ENCODE data around the gene CACNA2D4. TPM values are rescaled to one million over a fixed set of nuclear protein-coding genes. Genes with fewer than 3 reads are reported as not detected.

Gene CACNA2D4
- polyA plus RNA-seq, 2 donors: 0.84 to 0.89 TPM

GRCh38 chr12:1873531-1874510, 44.6 kb downstream of the CACNA2D4 start:
- no peak overlapping the region for H3K4me3 ChIP-seq (ENCODE audit: low read depth in 1 of 2, low read length in 2 of 2)
- 62 to 68% methylated on average over 5 of the region's 5 CpGs for WGBS, 2 donors
- no peaks in the 10 kb centered on the region for H3K27me3 ChIP-seq (ENCODE audit: control insufficient read depth in 1 of 2, insufficient read depth in 2 of 2, low read length in 2 of 2)
- H3K27ac ChIP-seq (ENCODE audit: low read depth in 2 of 2, low read length in 1 of 2): no peak overlapping the region
- H3K9me3 ChIP-seq (ENCODE audit: control insufficient read depth in 2 of 2, insufficient read depth in 1 of 2, low read depth in 1 of 2, low read length in 1 of 2): peaks cover 0 to 12% of the 10 kb centered on the region in 2 donors
- no peaks in the 10 kb centered on the region for H3K4me1 ChIP-seq (ENCODE audit: control insufficient read depth in 2 of 2, insufficient read depth in 2 of 2, low read length in 1 of 2)
- H3K36me3 ChIP-seq (ENCODE audit: control insufficient read depth in 2 of 2, insufficient read depth in 2 of 2, low read length in 1 of 2): no peaks in the 10 kb centered on the region

GRCh38 chr12:1872448-1872847, 46.0 kb downstream of the CACNA2D4 start:
- Histone ChIP-seq H3K36me3 (ENCODE audit: control insufficient read depth in 2 of 2, insufficient read depth in 2 of 2, low read length in 1 of 2) (no peaks in the 10 kb centered on the region), H3K27ac (ENCODE audit: low read depth in 2 of 2, low read length in 1 of 2) (no peak overlapping the region), H3K9me3 (ENCODE audit: control insufficient read depth in 2 of 2, insufficient read depth in 1 of 2, low read depth in 1 of 2, low read length in 1 of 2) (peaks cover 0 to 12% of the 10 kb centered on the region in 2 donors), H3K27me3 (ENCODE audit: control insufficient read depth in 1 of 2, insufficient read depth in 2 of 2, low read length in 2 of 2) (no peaks in the 10 kb centered on the region), H3K4me3 (ENCODE audit: low read depth in 1 of 2, low read length in 2 of 2) (no peak overlapping the region), H3K4me1 (ENCODE audit: control insufficient read depth in 2 of 2, insufficient read depth in 2 of 2, low read length in 1 of 2) (no peaks in the 10 kb centered on the region)
- WGBS, 2 donors: 87 to 88% methylated on average over 7 of the region's 7 CpGs

GRCh38 chr12:1872001-1872400, 46.5 kb downstream of the CACNA2D4 start:
- H3K4me1 ChIP-seq (ENCODE audit: control insufficient read depth in 2 of 2, insufficient read depth in 2 of 2, low read length in 1 of 2): no peaks in the 10 kb centered on the region
- H3K36me3 ChIP-seq (ENCODE audit: control insufficient read depth in 2 of 2, insufficient read depth in 2 of 2, low read length in 1 of 2): no peaks in the 10 kb centered on the region
- no peak overlapping the region for H3K27ac ChIP-seq (ENCODE audit: low read depth in 2 of 2, low read length in 1 of 2)
- no peak overlapping the region for H3K4me3 ChIP-seq (ENCODE audit: low read depth in 1 of 2, low read length in 2 of 2)
- no peaks in the 10 kb centered on the region for H3K27me3 ChIP-seq (ENCODE audit: control insufficient read depth in 1 of 2, insufficient read depth in 2 of 2, low read length in 2 of 2)
- peaks cover 0 to 12% of the 10 kb centered on the region in 2 donors for H3K9me3 ChIP-seq (ENCODE audit: control insufficient read depth in 2 of 2, insufficient read depth in 1 of 2, low read depth in 1 of 2, low read length in 1 of 2)
- WGBS, 2 donors: 78 to 86% methylated on average over 6 of the region's 6 CpGs

GRCh38 chr12:1870998-1871917, 47.2 kb downstream of the CACNA2D4 start:
- no peak overlapping the region for H3K27ac ChIP-seq (ENCODE audit: low read depth in 2 of 2, low read length in 1 of 2)
- H3K4me3 ChIP-seq (ENCODE audit: low read depth in 1 of 2, low read length in 2 of 2): no peak overlapping the region
- no peaks in the 10 kb centered on the region for H3K4me1 ChIP-seq (ENCODE audit: control insufficient read depth in 2 of 2, insufficient read depth in 2 of 2, low read length in 1 of 2)
- 86 to 89% methylated on average over 24 of the region's 24 CpGs for WGBS, 2 donors
- H3K9me3 ChIP-seq (ENCODE audit: control insufficient read depth in 2 of 2, insufficient read depth in 1 of 2, low read depth in 1 of 2, low read length in 1 of 2): peaks cover 0 to 12% of the 10 kb centered on the region in 2 donors
- no peaks in the 10 kb centered on the region for H3K36me3 ChIP-seq (ENCODE audit: control insufficient read depth in 2 of 2, insufficient read depth in 2 of 2, low read length in 1 of 2)
- no peaks in the 10 kb centered on the region for H3K27me3 ChIP-seq (ENCODE audit: control insufficient read depth in 1 of 2, insufficient read depth in 2 of 2, low read length in 2 of 2)

GRCh38 chr12:1870086-1870485, 48.4 kb downstream of the CACNA2D4 start:
- H3K27me3 ChIP-seq (ENCODE audit: control insufficient read depth in 1 of 2, insufficient read depth in 2 of 2, low read length in 2 of 2): peaks cover 0 to under 1% of the 10 kb centered on the region in 2 donors
- WGBS, 2 donors: 55 to 56% methylated on average over 7 of the region's 7 CpGs
- H3K27ac ChIP-seq (ENCODE audit: low read depth in 2 of 2, low read length in 1 of 2): no peak overlapping the region
- no peak overlapping the region for H3K4me3 ChIP-seq (ENCODE audit: low read depth in 1 of 2, low read length in 2 of 2)
- H3K9me3 ChIP-seq (ENCODE audit: control insufficient read depth in 2 of 2, insufficient read depth in 1 of 2, low read depth in 1 of 2, low read length in 1 of 2): peaks cover 0 to 12% of the 10 kb centered on the region in 2 donors
- H3K36me3 ChIP-seq (ENCODE audit: control insufficient read depth in 2 of 2, insufficient read depth in 2 of 2, low read length in 1 of 2): no peaks in the 10 kb centered on the region
- no peaks in the 10 kb centered on the region for H3K4me1 ChIP-seq (ENCODE audit: control insufficient read depth in 2 of 2, insufficient read depth in 2 of 2, low read length in 1 of 2)

- Histone ChIP-seq H3K4me3 (ENCODE audit: low read depth in 1 of 2, low read length in 2 of 2) (no peak overlapping the region), H3K9me3 (ENCODE audit: control insufficient read depth in 2 of 2, insufficient read depth in 1 of 2, low read depth in 1 of 2, low read length in 1 of 2) (peaks cover 0 to 12% of the 10 kb centered on the region in 2 donors), H3K4me1 (ENCODE audit: control insufficient read depth in 2 of 2, insufficient read depth in 2 of 2, low read length in 1 of 2) (no peaks in the 10 kb centered on the region), H3K27ac (ENCODE audit: low read depth in 2 of 2, low read length in 1 of 2) (no peak overlapping the region), H3K27me3 (ENCODE audit: control insufficient read depth in 1 of 2, insufficient read depth in 2 of 2, low read length in 2 of 2) (peaks cover 0 to 2% of the 10 kb centered on the region in 2 donors), H3K36me3 (ENCODE audit: control insufficient read depth in 2 of 2, insufficient read depth in 2 of 2, low read length in 1 of 2) (no peaks in the 10 kb centered on the region)
- 90 to 91% methylated on average over 10 of the region's 10 CpGs for WGBS, 2 donors
Measured at GRCh38 chr12:1869145-1869544, 49.3 kb downstream of the CACNA2D4 start.

GRCh38 chr12:1865284-1865866, 53.1 kb downstream of the CACNA2D4 start:
- H3K27ac ChIP-seq (ENCODE audit: low read depth in 2 of 2, low read length in 1 of 2): no peak overlapping the region
- peaks cover 0 to 4% of the 10 kb centered on the region in 2 donors for H3K9me3 ChIP-seq (ENCODE audit: control insufficient read depth in 2 of 2, insufficient read depth in 1 of 2, low read depth in 1 of 2, low read length in 1 of 2)
- H3K36me3 ChIP-seq (ENCODE audit: control insufficient read depth in 2 of 2, insufficient read depth in 2 of 2, low read length in 1 of 2): no peaks in the 10 kb centered on the region
- H3K27me3 ChIP-seq (ENCODE audit: control insufficient read depth in 1 of 2, insufficient read depth in 2 of 2, low read length in 2 of 2): peaks cover 0 to 2% of the 10 kb centered on the region in 2 donors
- WGBS, 2 donors: 83 to 87% methylated on average over 32 of the region's 32 CpGs
- H3K4me3 ChIP-seq (ENCODE audit: low read depth in 1 of 2, low read length in 2 of 2): no peak overlapping the region
- H3K4me1 ChIP-seq (ENCODE audit: control insufficient read depth in 2 of 2, insufficient read depth in 2 of 2, low read length in 1 of 2): no peaks in the 10 kb centered on the region

- WGBS, 2 donors: 50 to 55% methylated on average over 37 of the region's 37 CpGs
- Histone ChIP-seq H3K27me3 (ENCODE audit: control insufficient read depth in 1 of 2, insufficient read depth in 2 of 2, low read length in 2 of 2) (peaks cover 0 to 2% of the 10 kb centered on the region in 2 donors), H3K36me3 (ENCODE audit: control insufficient read depth in 2 of 2, insufficient read depth in 2 of 2, low read length in 1 of 2) (no peaks in the 10 kb centered on the region), H3K27ac (ENCODE audit: low read depth in 2 of 2, low read length in 1 of 2) (no peak overlapping the region), H3K9me3 (ENCODE audit: control insufficient read depth in 2 of 2, insufficient read depth in 1 of 2, low read depth in 1 of 2, low read length in 1 of 2) (peaks cover 0 to 4% of the 10 kb centered on the region in 2 donors), H3K4me3 (ENCODE audit: low read depth in 1 of 2, low read length in 2 of 2) (no peak overlapping the region), H3K4me1 (ENCODE audit: control insufficient read depth in 2 of 2, insufficient read depth in 2 of 2, low read length in 1 of 2) (no peaks in the 10 kb centered on the region)
Measured at GRCh38 chr12:1864867-1865266, 53.6 kb downstream of the CACNA2D4 start.

- no peak overlapping the region for H3K4me3 ChIP-seq (ENCODE audit: low read depth in 1 of 2, low read length in 2 of 2)
- H3K4me1 ChIP-seq (ENCODE audit: control insufficient read depth in 2 of 2, insufficient read depth in 2 of 2, low read length in 1 of 2): no peaks in the 10 kb centered on the region
- peaks cover 0 to 2% of the 10 kb centered on the region in 2 donors for H3K27me3 ChIP-seq (ENCODE audit: control insufficient read depth in 1 of 2, insufficient read depth in 2 of 2, low read length in 2 of 2)
- H3K9me3 ChIP-seq (ENCODE audit: control insufficient read depth in 2 of 2, insufficient read depth in 1 of 2, low read depth in 1 of 2, low read length in 1 of 2): peaks cover 0 to 4% of the 10 kb centered on the region in 2 donors
- 53 to 57% methylated on average over 27 of the region's 27 CpGs for WGBS, 2 donors
- no peaks in the 10 kb centered on the region for H3K36me3 ChIP-seq (ENCODE audit: control insufficient read depth in 2 of 2, insufficient read depth in 2 of 2, low read length in 1 of 2)
- H3K27ac ChIP-seq (ENCODE audit: low read depth in 2 of 2, low read length in 1 of 2): no peak overlapping the region
Measured at GRCh38 chr12:1864456-1864855, 54.0 kb downstream of the CACNA2D4 start.

All from esophagus (tissue), 2 donors.